Muscle of back (tissue), 13 donors: ENCODE measurements around the gene ROM1. TPM values are rescaled to one million over a fixed set of nuclear protein-coding genes. Genes with fewer than 3 reads are reported as not detected.
"Not testable (repeated sequence)": the region's sequence is repeated elsewhere in the genome, so short reads cannot be mapped to it uniquely, and the experiment has no call there.

Experiments
- DNase-seq, 3 donors: peaks; one replicate each; pipeline versions ENCODE4 v3.0.0 to v3.0.0-alpha.2; 2013
- long read RNA-seq, 9 donors: transcript quantifications; one replicate each; lab custom pipeline, GENCODE V29; 2026
- polyA plus RNA-seq, 10 donors: library from polyadenylated mRNA; unstranded; fragments of 120-200 nt; gene quantifications; one replicate each; pipeline ENCODE4 v1.2.1, GENCODE V29; 2013; ENCODE audit not compliant: insufficient read length in 10 of 10

The ROM1 gene
- polyA plus RNA-seq = 1 to 10 TPM in 8 of 10 donors, under 1 TPM in 2; 0.69 to 2.4 (median 1.6) TPM
- long read RNA-seq, donor 1, partial matches to known transcripts = 0 of 1 reads
- long read RNA-seq, donor 1, other reads (novel, unspliced or antisense) = 0 of 1 reads
- long read RNA-seq, donor 2 = 0 reads
- long read RNA-seq, donor 3 = 0 reads
- long read RNA-seq, donor 4 = 0 reads
- long read RNA-seq, donor 5, partial matches to known transcripts = 6 of 25 reads
- long read RNA-seq, donor 5, other reads (novel, unspliced or antisense) = 19 of 25 reads
- long read RNA-seq, donor 6, partial matches to known transcripts = 0 of 1 reads
- long read RNA-seq, donor 6, other reads (novel, unspliced or antisense) = 0 of 1 reads
- long read RNA-seq, donor 7 = 0 reads
- long read RNA-seq, donor 8 = 0 reads
- long read RNA-seq, donor 9 = 0 reads

GRCh38 chr11:62612366-62613290, at the start of gene ROM1, which contains the start of gene EML3:
TSS of gene ROM1 (plus strand) at chr11:62613257. CDS start at chr11:62613282, 25 bp downstream.
TSS of gene EML3 (minus strand) at chr11:62612775. CDS start at chr11:62612457, 318 bp downstream.
- DNase-seq = peak; percentile 77 to 94 (median 90)

- no peak for DNase-seq
Observed at GRCh38 chr11:62565100-62565802, 47.8 kb upstream of the ROM1 start.

GRCh38 chr11:62566247-62566646, 46.8 kb upstream of the ROM1 start:
- DNase-seq = no peak

GRCh38 chr11:62567018-62567633, 45.9 kb upstream of the ROM1 start:
- no peak for DNase-seq

- DNase-seq = no peak
Observed at GRCh38 chr11:62569611-62570010, 43.4 kb upstream of the ROM1 start.

- DNase-seq = not testable (repeated sequence)
Observed at GRCh38 chr11:62570903-62571302, 42.2 kb upstream of the ROM1 start.

- DNase-seq = not testable (repeated sequence)
Observed at GRCh38 chr11:62571493-62571892, 41.6 kb upstream of the ROM1 start.

GRCh38 chr11:62572431-62572830, 40.6 kb upstream of the ROM1 start:
- DNase-seq = no peak

GRCh38 chr11:62573006-62573591, 40.0 kb upstream of the ROM1 start:
- DNase-seq = peak in 1 of 3 donors; percentile 23

GRCh38 chr11:62573592-62574362, 39.3 kb upstream of the ROM1 start, which contains the start of gene EEF1G:
TSS of gene EEF1G (minus strand) at chr11:62573891. CDS start at chr11:62573842, 49 bp downstream.
- peak; percentile 99 to 100 (median 100) for DNase-seq

GRCh38 chr11:62574363-62575071, 38.5 kb upstream of the ROM1 start:
- peak in 2 of 3 donors; percentile 62 to 85 for DNase-seq

GRCh38 chr11:62575156-62575555, 37.9 kb upstream of the ROM1 start:
- no peak for DNase-seq

GRCh38 chr11:62575837-62576236, 37.2 kb upstream of the ROM1 start:
- DNase-seq = no peak

GRCh38 chr11:62577046-62577714, 35.9 kb upstream of the ROM1 start:
- DNase-seq = peak in 2 of 3 donors; percentile 33 to 43

- DNase-seq = no peak
Observed at GRCh38 chr11:62578541-62578940, 34.5 kb upstream of the ROM1 start.

- no peak for DNase-seq
Observed at GRCh38 chr11:62579252-62579651, 33.8 kb upstream of the ROM1 start.

GRCh38 chr11:62580959-62581715, 31.9 kb upstream of the ROM1 start:
- DNase-seq = no peak

- DNase-seq = not testable (repeated sequence)
Observed at GRCh38 chr11:62581735-62582134, 31.3 kb upstream of the ROM1 start.
